ACC112 (cell line): ENCODE measurements around the gene STEAP1B.
"Not testable (repeated sequence)": the region's sequence is repeated elsewhere in the genome, so short reads cannot be mapped to it uniquely, and the experiment has no call there.

Experiments
- H2AFZ ChIP-seq: fragments of 200-600 bp; sonication (generic); one replicate; pipeline ENCODE4 v1.6.0; 2017; ENCODE audit warnings: antibody characterized with exemption, low read length; ENCODE audit not compliant: unreplicated experiment
- H3K27ac ChIP-seq: fragments of 200-600 bp; sonication (generic); 2 replicates; pipeline ENCODE4 v1.5.1; 2014; ENCODE audit warnings: low read depth, mild to moderate bottlenecking, antibody characterized with exemption, low read length, moderate library complexity
- H3K27me3 ChIP-seq: fragments of 200-600 bp; sonication (generic); 2 replicates; pipeline ENCODE4 v1.6.1; 2014; ENCODE audit warnings: mild to moderate bottlenecking, antibody characterized with exemption, low read length, moderate library complexity, mixed read lengths; ENCODE audit not compliant: insufficient read depth
- H3K36me3 ChIP-seq: fragments of 200-600 bp; sonication (generic); 2 replicates; pipeline ENCODE4 v1.6.1; 2016; ENCODE audit warnings: mild to moderate bottlenecking, antibody characterized with exemption, low read length, moderate library complexity, mixed read lengths; ENCODE audit not compliant: insufficient read depth
- H3K4me1 ChIP-seq: fragments of 200-600 bp; sonication (generic); one replicate; pipeline ENCODE4 v1.6.1; 2016; ENCODE audit warnings: low read length, mixed read lengths; ENCODE audit not compliant: insufficient read depth, unreplicated experiment, control insufficient read depth
- H3K4me3 ChIP-seq: fragments of 200-600 bp; sonication (generic); 2 replicates; pipeline ENCODE4 v1.5.1; 2014; ENCODE audit warnings: mild to moderate bottlenecking, low read depth, low read length
- H3K79me2 ChIP-seq: fragments of 200-600 bp; sonication (generic); one replicate; pipeline ENCODE4 v1.6.0; 2016; ENCODE audit warnings: low read length; ENCODE audit not compliant: control insufficient read depth, unreplicated experiment, insufficient read depth

STEAP1B gene

DNA sequence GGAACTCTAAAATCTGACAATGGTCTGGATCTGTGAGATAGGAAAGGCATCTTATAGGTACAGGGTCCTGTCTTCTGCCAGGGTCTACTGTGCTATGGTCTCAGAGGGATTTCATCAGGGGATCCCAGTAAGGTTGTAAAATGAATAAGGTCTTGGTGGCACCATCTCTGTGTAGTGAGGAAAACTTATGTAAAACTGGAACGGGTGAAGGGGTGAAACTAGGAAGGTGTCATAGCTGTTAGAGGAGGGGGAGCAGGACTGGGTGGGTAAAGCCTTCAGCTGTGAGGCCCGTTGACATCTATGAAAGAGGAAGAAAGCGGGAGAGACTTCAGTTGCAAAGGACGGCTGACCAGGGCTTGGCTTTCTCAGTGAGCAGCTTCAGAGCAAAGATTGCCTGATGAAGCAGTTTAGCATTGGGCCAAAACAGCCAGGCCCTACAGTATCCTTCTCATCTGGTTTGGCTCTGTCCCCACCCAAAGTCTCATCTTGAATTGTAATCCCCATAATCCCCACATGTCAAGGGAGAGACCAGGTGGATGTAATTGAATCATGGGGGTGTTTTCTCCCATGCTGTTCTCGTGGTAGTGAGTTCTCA is 24.5 kb upstream of the STEAP1B start:
- not testable (repeated sequence) for H3K27ac ChIP-seq, H2AFZ ChIP-seq, H3K4me1 ChIP-seq, H3K79me2 ChIP-seq, H3K27me3 ChIP-seq, H3K36me3 ChIP-seq, H3K4me3 ChIP-seq

- not testable (repeated sequence) for H2AFZ ChIP-seq, H3K79me2 ChIP-seq, H3K27me3 ChIP-seq, H3K27ac ChIP-seq, H3K4me3 ChIP-seq, H3K4me1 ChIP-seq, H3K36me3 ChIP-seq
Measured at GRCh38 chr7:22523478-22524352, 23.7 kb upstream of the STEAP1B start.

DNA sequence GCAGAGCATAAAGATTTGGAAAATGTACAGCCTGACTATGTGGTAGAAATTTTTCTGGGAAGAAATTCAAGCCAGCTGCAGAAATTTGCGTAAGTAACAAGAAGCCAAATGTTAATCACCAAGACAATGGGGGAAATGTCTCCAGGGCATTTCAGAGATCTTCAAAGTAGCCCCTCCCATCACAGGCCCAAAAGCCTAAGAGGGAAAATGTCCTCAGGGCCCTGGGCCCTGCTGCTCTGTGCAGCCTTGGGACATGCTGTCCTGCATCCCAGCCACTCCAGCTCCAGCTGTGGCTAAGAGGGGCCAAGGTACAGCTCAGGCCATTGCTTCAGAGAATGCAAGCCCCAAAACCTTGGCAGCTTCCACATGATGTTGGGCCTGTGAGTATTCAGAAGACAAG is 19.6 kb upstream of the STEAP1B start:
- not testable (repeated sequence) for H3K27ac ChIP-seq, H3K27me3 ChIP-seq, H3K4me1 ChIP-seq, H3K4me3 ChIP-seq, H3K36me3 ChIP-seq, H3K79me2 ChIP-seq, H2AFZ ChIP-seq

DNA sequence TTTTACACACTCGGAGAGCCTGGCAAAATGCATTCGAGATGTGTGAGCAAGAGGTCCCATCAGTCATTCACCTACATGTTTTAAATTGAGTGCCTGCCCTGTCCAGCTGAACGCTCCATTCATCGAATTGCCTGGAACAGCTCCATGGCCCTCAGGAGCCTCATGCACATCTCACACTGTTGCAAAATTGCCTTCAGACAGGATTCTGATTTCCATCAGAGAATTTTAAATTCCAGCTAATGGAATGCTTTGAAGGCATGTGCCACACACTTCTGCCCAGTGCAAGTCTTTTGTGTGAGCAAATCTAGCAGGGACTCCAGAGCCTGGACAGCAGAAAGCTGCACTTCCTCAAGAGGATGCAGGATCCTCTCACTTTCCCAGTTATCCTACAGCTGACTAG is 17.0 kb upstream of the STEAP1B start:
- not testable (repeated sequence) for H3K27me3 ChIP-seq, H3K4me1 ChIP-seq, H3K79me2 ChIP-seq, H3K27ac ChIP-seq, H2AFZ ChIP-seq, H3K4me3 ChIP-seq, H3K36me3 ChIP-seq

DNA sequence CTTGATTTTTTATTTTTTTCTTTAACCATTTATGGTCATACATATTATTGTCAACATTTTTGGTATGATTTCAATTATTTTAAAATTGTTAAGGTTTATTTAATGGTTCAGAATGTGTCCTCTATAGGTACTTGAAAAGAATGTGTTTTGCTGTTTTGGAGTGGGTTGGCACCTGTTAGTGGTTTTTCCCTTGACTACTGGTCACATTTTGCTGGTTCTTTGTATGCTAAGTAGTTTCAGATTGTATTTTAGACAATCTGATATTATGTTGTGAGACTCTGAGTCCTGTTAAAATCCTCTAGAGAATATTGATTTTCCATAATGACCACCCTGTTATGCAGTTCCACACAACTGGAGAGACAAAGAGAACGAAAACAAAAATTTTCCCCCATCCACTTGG is 15.0 kb upstream of the STEAP1B start:
- not testable (repeated sequence) for H3K4me1 ChIP-seq, H3K4me3 ChIP-seq, H2AFZ ChIP-seq, H3K36me3 ChIP-seq, H3K27ac ChIP-seq, H3K79me2 ChIP-seq, H3K27me3 ChIP-seq

GRCh38 chr7:22507320-22507719 is 7.3 kb upstream of the STEAP1B start:
- H3K36me3 ChIP-seq, H3K27me3 ChIP-seq, H2AFZ ChIP-seq, H3K79me2 ChIP-seq, H3K4me3 ChIP-seq, H3K4me1 ChIP-seq, H3K27ac ChIP-seq: not testable (repeated sequence)

DNA sequence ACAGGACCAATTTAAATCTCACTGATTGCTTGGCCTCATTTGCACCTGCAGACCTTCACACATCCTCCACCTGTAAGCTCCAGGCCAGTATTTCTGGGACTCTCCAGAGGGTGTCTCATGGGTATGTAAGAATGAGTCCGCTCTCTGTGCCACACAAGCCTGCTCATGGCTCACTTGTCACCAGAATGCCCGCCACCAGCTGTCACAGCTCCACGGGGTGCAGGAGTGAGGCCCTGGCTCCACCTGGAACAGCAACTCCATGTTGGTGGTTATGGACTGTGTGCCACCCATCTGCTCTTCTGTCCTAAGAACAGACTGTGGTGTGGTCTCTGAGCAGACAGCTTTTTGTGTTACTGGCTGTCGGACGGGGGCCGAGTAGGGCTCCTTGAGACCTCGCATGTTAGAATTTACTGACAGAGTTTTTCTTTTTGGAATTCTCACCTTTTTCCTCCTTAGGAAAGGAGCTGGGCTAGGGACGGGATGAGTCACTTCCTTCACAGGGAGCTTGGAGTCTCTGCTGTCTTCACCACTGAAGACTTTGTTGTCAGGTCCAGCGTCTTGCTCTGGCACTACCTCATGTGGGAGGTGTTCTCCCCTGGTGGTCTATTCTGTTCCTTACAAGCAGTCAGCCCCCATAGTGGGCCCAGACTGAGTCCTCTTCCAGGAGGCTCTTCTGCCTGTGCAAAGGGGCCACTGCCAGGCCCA is 6.5 kb upstream of the STEAP1B start:
- not testable (repeated sequence) for H3K36me3 ChIP-seq, H2AFZ ChIP-seq, H3K27ac ChIP-seq, H3K4me3 ChIP-seq, H3K27me3 ChIP-seq, H3K79me2 ChIP-seq
- peaks cover 12% of the 10 kb centered on the region for H3K4me1 ChIP-seq

DNA sequence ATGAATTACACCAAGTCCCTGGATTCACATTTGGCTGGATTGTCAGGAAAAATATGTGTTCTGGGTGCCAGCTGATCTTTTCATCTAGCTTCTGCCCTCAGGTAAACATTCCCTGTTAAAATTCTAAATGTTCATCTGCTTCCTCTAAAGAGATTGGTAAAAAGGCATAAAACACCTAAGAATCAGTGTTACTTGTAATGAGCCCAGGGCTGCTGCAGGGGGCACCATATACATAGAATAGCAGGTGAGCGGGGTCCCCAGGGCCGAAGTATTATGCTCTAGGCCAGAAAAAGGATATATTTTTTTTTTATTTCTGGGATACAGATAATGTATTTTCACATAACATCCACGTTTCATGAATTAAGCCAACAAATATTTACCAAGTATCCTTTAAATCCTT is 4.5 kb upstream of the STEAP1B start:
- not testable (repeated sequence) for H3K27ac ChIP-seq, H3K79me2 ChIP-seq, H3K36me3 ChIP-seq, H3K27me3 ChIP-seq, H2AFZ ChIP-seq, H3K4me3 ChIP-seq
- H3K4me1 ChIP-seq, result peaks cover 12% of the 10 kb centered on the region

DNA sequence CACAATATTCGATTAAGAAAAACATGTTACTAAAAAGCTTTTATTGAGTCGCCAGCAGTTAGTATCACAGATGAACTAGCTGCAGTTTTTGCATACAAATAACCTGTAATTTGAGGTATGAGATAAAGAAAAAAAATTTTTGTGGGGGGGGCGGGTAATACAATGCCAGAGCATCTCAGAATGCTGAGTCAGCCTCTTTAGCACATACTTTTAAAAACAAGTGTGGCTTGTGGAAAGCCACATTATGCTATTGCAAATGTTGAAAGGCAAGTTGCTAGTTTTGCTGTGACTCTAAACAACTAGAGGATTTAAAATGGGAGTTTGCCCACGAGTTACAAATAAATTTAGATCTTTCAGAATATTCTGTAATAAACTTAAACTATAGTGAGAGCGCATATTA is 2.1 kb upstream of the STEAP1B start:
- Histone ChIP-seq H3K79me2 (peaks cover 23% of the 10 kb centered on the region), H3K4me1 (peaks cover 30% of the 10 kb centered on the region)
- not testable (repeated sequence) for H3K27ac ChIP-seq, H3K4me3 ChIP-seq, H2AFZ ChIP-seq, H3K27me3 ChIP-seq, H3K36me3 ChIP-seq

DNA sequence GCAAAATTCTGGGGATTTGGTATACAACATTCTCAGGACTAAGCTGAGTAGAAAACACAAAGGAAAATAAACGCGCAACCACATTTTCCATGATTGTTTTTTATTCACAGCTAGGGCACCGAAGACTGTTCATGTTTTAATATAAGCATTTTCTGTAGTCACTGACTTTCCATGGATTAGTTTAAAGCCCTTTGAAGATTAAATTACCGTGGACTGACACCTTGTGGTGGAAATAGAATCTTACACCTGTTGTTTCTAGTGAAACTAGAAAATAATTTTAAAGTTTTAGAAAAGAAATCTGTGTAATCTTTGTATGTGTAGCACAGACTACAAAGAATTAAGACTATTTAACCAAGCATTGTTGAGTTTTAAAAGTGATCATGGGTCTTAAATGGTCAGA is 1.3 kb upstream of the STEAP1B start:
- peaks cover 23% of the 10 kb centered on the region for H3K79me2 ChIP-seq
- not testable (repeated sequence) for H3K4me3 ChIP-seq, H3K27me3 ChIP-seq, H2AFZ ChIP-seq, H3K36me3 ChIP-seq, H3K27ac ChIP-seq
- peaks cover 31% of the 10 kb centered on the region for H3K4me1 ChIP-seq

- H2AFZ ChIP-seq, result no peak overlapping the region
- H3K79me2 ChIP-seq, result peaks cover 37% of the 10 kb centered on the region
- H3K4me1 ChIP-seq, result peaks cover 44% of the 10 kb centered on the region
- H3K27ac ChIP-seq, result peak overlapping the region; percentile 40
- peak overlapping the region; percentile 80 for H3K4me3 ChIP-seq
- H3K27me3 ChIP-seq, result no peaks in the 10 kb centered on the region
- no peaks in the 10 kb centered on the region for H3K36me3 ChIP-seq
Measured at GRCh38 chr7:22499044-22499443, 944 bp downstream of the STEAP1B start.
